Measurements from ENCODE around the gene ZBTB7A.
A peak's percentile ranks its signal among the peaks of the same experiment; 100 is the strongest.

Gene ZBTB7A

GRCh38 chr19:4058693-4059452, 7.8 kb downstream of the ZBTB7A start:
- no peak for DNase-seq (ENCODE audit: low read depth in 1 of 2, low spot score in 1 of 2)
- TF ChIP-seq REST (IDR thresholded peaks at IDR 0.05; ENCODE audit: insufficient replicate concordance, low read depth) (no peak), GABPA (IDR thresholded peaks at IDR 0.05; ENCODE audit: low read depth) (no peak), CTCF (IDR thresholded peaks at IDR 0.05; ENCODE audit: insufficient read depth, low read length) (no peak), SPI1 (IDR thresholded peaks at IDR 0.05; ENCODE audit: borderline replicate concordance, low read depth) (no peak), POLR2AphosphoS5 (IDR thresholded peaks at IDR 0.05; ENCODE audit: low read depth) (no peak)
- Histone ChIP-seq H3K4me3 (replicated peaks; ENCODE audit: insufficient read depth, low read length) (peak overlapping the region; percentile 5; the same call in 1 of the 2 replicates), H3K27me3 (ENCODE audit: insufficient read depth, poor library complexity, severe bottlenecking) (no peaks in the 10 kb centered on the region), H3K27ac (replicated peaks) (peak overlapping the region; percentile 58)

- Histone ChIP-seq H3K27me3 (ENCODE audit: insufficient read depth, poor library complexity, severe bottlenecking) (no peaks in the 10 kb centered on the region), H3K27ac (replicated peaks) (peak overlapping the region; percentile 58), H3K4me3 (replicated peaks; ENCODE audit: insufficient read depth, low read length) (peak overlapping the region; percentile 5; the same call in 1 of the 2 replicates)
- DNase-seq (ENCODE audit: low read depth in 1 of 2, low spot score in 1 of 2), result peak; percentile 64 to 82
- TF ChIP-seq GABPA (IDR thresholded peaks at IDR 0.05; ENCODE audit: low read depth), result no peak
- TF ChIP-seq REST (IDR thresholded peaks at IDR 0.05; ENCODE audit: insufficient replicate concordance, low read depth), result no peak
- no peak for TF ChIP-seq POLR2AphosphoS5 (IDR thresholded peaks at IDR 0.05; ENCODE audit: low read depth)
- no peak for TF ChIP-seq CTCF (IDR thresholded peaks at IDR 0.05; ENCODE audit: insufficient read depth, low read length)
- no peak for TF ChIP-seq SPI1 (IDR thresholded peaks at IDR 0.05; ENCODE audit: borderline replicate concordance, low read depth)
Observed at GRCh38 chr19:4057931-4058692, 8.6 kb downstream of the ZBTB7A start.

DNA sequence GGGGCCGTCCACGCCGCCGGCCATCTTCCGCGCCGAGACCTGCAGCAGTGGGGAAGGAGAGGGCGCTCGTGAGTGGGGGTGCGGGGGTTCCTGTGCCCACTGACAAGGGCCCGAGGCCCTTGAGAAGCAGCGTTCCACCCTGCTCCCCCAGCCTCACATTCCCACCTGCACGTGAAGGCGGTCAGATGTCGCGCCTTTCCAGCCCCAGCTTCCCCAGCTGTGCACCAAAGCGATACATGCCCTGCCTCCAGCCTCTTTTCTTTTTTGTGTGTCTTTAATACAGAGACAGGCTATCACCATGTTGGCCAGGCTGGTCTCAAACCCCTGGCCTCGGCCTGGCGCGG, 11.5 kb downstream of the ZBTB7A start:
- DNase-seq (ENCODE audit: low read depth in 1 of 2, low spot score in 1 of 2), result no peak
- no peak for TF ChIP-seq REST (IDR thresholded peaks at IDR 0.05; ENCODE audit: insufficient replicate concordance, low read depth)
- no peak for TF ChIP-seq POLR2AphosphoS5 (IDR thresholded peaks at IDR 0.05; ENCODE audit: low read depth)
- TF ChIP-seq CTCF (IDR thresholded peaks at IDR 0.05; ENCODE audit: insufficient read depth, low read length), result no peak
- TF ChIP-seq SPI1 (IDR thresholded peaks at IDR 0.05; ENCODE audit: borderline replicate concordance, low read depth), result no peak
- TF ChIP-seq GABPA (IDR thresholded peaks at IDR 0.05; ENCODE audit: low read depth), result no peak
- Histone ChIP-seq H3K4me3 (replicated peaks; ENCODE audit: insufficient read depth, low read length) (no peak overlapping the region), H3K27ac (replicated peaks) (no peak overlapping the region), H3K27me3 (ENCODE audit: insufficient read depth, poor library complexity, severe bottlenecking) (no peaks in the 10 kb centered on the region)

Data from HL-60 (cell line).